HUES6 (cell line): ENCODE data around the gene DGKE.

Source experiments
- H3K27ac ChIP-seq: 2 replicates; pipeline ENCODE4 v1.7.0; 2013; ENCODE audit warnings: low read depth, mild to moderate bottlenecking, low read length, inconsistent platforms
- H3K27me3 ChIP-seq: 2 replicates; pipeline ENCODE4 v1.6.1; 2013; ENCODE audit warnings: low read length; ENCODE audit not compliant: control insufficient read depth, insufficient read depth
- H3K36me3 ChIP-seq: 2 replicates; pipeline ENCODE4 v1.6.1; 2013; ENCODE audit warnings: low read length; ENCODE audit not compliant: control insufficient read depth, insufficient read depth
- H3K4me1 ChIP-seq: 2 replicates; pipeline ENCODE4 v1.6.1; 2013; ENCODE audit warnings: low read length; ENCODE audit not compliant: control insufficient read depth, insufficient read depth
- H3K4me3 ChIP-seq: 2 replicates; pipeline ENCODE4 v1.5.1; 2013; ENCODE audit warnings: low read depth, low read length
- H3K9ac ChIP-seq: one replicate; pipeline ENCODE4 v1.6.1; 2013; ENCODE audit warnings: mild to moderate bottlenecking, low read length
- H3K9me3 ChIP-seq: 2 replicates; pipeline ENCODE4 v1.6.1; 2013; ENCODE audit warnings: low read depth, low read length; ENCODE audit not compliant: control insufficient read depth, insufficient read depth

Gene DGKE

GRCh38 chr17:56913867-56914580 lies 80.1 kb downstream of the DGKE start, which contains the start of gene TRIM25:
Gene TRIM25, minus strand, starts transcription at chr17:56914049. Its CDS starts 61 bp downstream, at chr17:56913988.
- Histone ChIP-seq H3K9me3 (no peaks in the 10 kb centered on the region), H3K4me1 (peaks cover 19% of the 10 kb centered on the region), H3K27me3 (peaks cover 38% of the 10 kb centered on the region), H3K9ac (peak within 1 kb of the TSS; percentile 66), H3K27ac (no peak within 1 kb of the TSS; the same call in 1 of the 2 replicates), H3K4me3 (peak within 1 kb of the TSS; percentile 78), H3K36me3 (peaks cover 4% of the 10 kb centered on the region; the same call in 1 of the 2 replicates)

- peak overlapping the region; percentile 78 for H3K4me3 ChIP-seq
- peak overlapping the region; percentile 66 for H3K9ac ChIP-seq
- H3K27ac ChIP-seq = no peak overlapping the region
- peaks cover 4% of the 10 kb centered on the region; the same call in 1 of the 2 replicates for H3K36me3 ChIP-seq
- H3K4me1 ChIP-seq = peaks cover 19% of the 10 kb centered on the region
- H3K9me3 ChIP-seq = no peaks in the 10 kb centered on the region
- peaks cover 38% of the 10 kb centered on the region for H3K27me3 ChIP-seq
These were observed 80.8 kb downstream of the DGKE start for GRCh38 chr17:56914581-56915273.

- Histone ChIP-seq H3K4me1 (peaks cover 13% of the 10 kb centered on the region), H3K27me3 (peaks cover 29% of the 10 kb centered on the region), H3K9me3 (no peaks in the 10 kb centered on the region), H3K36me3 (no peaks in the 10 kb centered on the region), H3K27ac (no peak overlapping the region), H3K4me3 (no peak overlapping the region), H3K9ac (no peak overlapping the region)
These were observed 83.8 kb downstream of the DGKE start for GRCh38 chr17:56917559-56918296.

DNA sequence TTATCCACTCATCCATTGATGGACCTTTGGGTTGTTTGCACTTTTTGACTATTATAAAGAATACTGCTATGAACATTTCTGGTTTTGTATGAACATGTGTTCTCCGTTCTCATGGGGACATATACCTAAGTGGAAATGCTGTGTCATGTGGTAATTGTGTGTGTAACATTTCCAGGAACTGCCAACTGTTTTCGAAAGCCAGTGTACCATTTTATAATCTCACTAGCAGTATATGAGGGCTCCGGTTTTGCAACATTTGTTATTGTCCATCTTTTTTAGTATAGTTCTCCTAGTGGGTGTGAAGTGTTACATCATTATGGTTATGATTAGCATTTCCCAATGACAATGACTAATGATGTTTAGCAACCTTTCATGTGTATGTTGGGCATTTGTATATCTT lies 85.0 kb downstream of the DGKE start:
- no peak overlapping the region for H3K4me3 ChIP-seq
- no peaks in the 10 kb centered on the region for H3K36me3 ChIP-seq
- no peak overlapping the region for H3K9ac ChIP-seq
- peaks cover under 1% of the 10 kb centered on the region; the same call in 1 of the 2 replicates for H3K9me3 ChIP-seq
- peaks cover 7% of the 10 kb centered on the region for H3K4me1 ChIP-seq
- peaks cover 18% of the 10 kb centered on the region for H3K27me3 ChIP-seq
- H3K27ac ChIP-seq = no peak overlapping the region
